Neural progenitor cell (in vitro differentiated cells): ENCODE data around the gene NT5DC1. TPM values are rescaled to one million over a fixed set of nuclear protein-coding genes. Genes with fewer than 3 reads are reported as not detected.

Experiments
- DNase-seq: peaks from one replicate; pipeline ENCODE4 v3.0.0-alpha.2; 2016; ENCODE audit warnings: low spot score
- H2AFZ ChIP-seq: fragments of 200-600 bp; sonication (generic); replicated peaks from 2 replicates; pipeline ENCODE4 v1.6.1; 2016; ENCODE audit warnings: antibody characterized with exemption
- H3F3A ChIP-seq: fragments of 200-600 bp; sonication (generic); 2 replicates; pipeline ENCODE4 v1.6.1; 2016; ENCODE audit warnings: antibody characterized with exemption, low read depth
- H3K27ac ChIP-seq: fragments of 200-600 bp; sonication (generic); 2 replicates; pipeline ENCODE4 v1.5.1; 2016; ENCODE audit warnings: mild to moderate bottlenecking
- H3K27me3 ChIP-seq: fragments of 200-600 bp; sonication (generic); 2 replicates; pipeline ENCODE4 v1.6.1; 2016; ENCODE audit warnings: mild to moderate bottlenecking, moderate library complexity
- H3K36me3 ChIP-seq: fragments of 200-600 bp; sonication (generic); 2 replicates; pipeline ENCODE4 v1.5.1; 2016
- H3K4me1 ChIP-seq: fragments of 200-600 bp; sonication (generic); 2 replicates; pipeline ENCODE4 v1.6.1; 2016; ENCODE audit warnings: mixed run types
- H3K4me2 ChIP-seq: fragments of 200-600 bp; sonication (generic); 2 replicates; pipeline ENCODE4 v1.6.1; 2016
- H3K4me3 ChIP-seq: fragments of 200-600 bp; sonication (generic); 2 replicates; pipeline ENCODE4 v1.5.1; 2016
- H3K79me2 ChIP-seq: fragments of 200-600 bp; sonication (generic); 2 replicates; pipeline ENCODE4 v1.6.1; 2016; ENCODE audit warnings: low read depth
- H3K9ac ChIP-seq: fragments of 200-600 bp; sonication (generic); 2 replicates; pipeline ENCODE4 v1.6.1; 2016
- H3K9me3 ChIP-seq: fragments of 200-600 bp; sonication (generic); 2 replicates; pipeline ENCODE4 v1.5.1; 2016; ENCODE audit warnings: low read depth
- H4K20me1 ChIP-seq: fragments of 200-600 bp; sonication (generic); 2 replicates; pipeline ENCODE4 v1.6.1; 2016; ENCODE audit warnings: low read depth
- H3K27ac Mint-ChIP-seq: 3 replicates; pipeline ENCODE4 v1.8.0; 2021; ENCODE audit warnings: mixed read lengths
- H3K27me3 Mint-ChIP-seq: 2 replicates; pipeline ENCODE4 v1.8.0; 2022; ENCODE audit warnings: low read depth, mild to moderate bottlenecking, inconsistent platforms, moderate library complexity, mixed read lengths; ENCODE audit not compliant: insufficient read depth
- H3K36me3 Mint-ChIP-seq: 3 replicates; pipeline ENCODE4 v1.8.0; 2021; ENCODE audit warnings: mixed read lengths
- H3K4me1 Mint-ChIP-seq: 3 replicates; pipeline ENCODE4 v1.8.0; 2021; ENCODE audit warnings: mixed read lengths
- H3K4me3 Mint-ChIP-seq: 3 replicates; pipeline ENCODE4 v1.8.0; 2021; ENCODE audit warnings: mild to moderate bottlenecking, moderate library complexity, mixed read lengths
- H3K9me3 Mint-ChIP-seq: 3 replicates; pipeline ENCODE4 v1.8.0; 2020; ENCODE audit warnings: mixed read lengths
- CTCF ChIP-seq: fragments of 200-600 bp; sonication (generic); IDR thresholded peaks from 2 replicates; pipeline ENCODE4 v1.5.1; 2017; ENCODE audit warnings: antibody characterized with exemption, mild to moderate bottlenecking
- EZH2 ChIP-seq: fragments of 200-600 bp; sonication (generic); IDR thresholded peaks from 2 replicates; pipeline ENCODE4 v1.6.1; 2017; ENCODE audit warnings: antibody characterized with exemption, mild to moderate bottlenecking, moderate library complexity
- EZH2phosphoT487 ChIP-seq: fragments of 200-600 bp; sonication (generic); IDR thresholded peaks from 2 replicates; pipeline ENCODE4 v1.6.1; 2017; ENCODE audit warnings: antibody characterized with exemption
- total RNA-seq: library from RNA; depleted of rRNA; stranded (reverse); fragments of >200 nt; gene quantifications from 2 replicates; pipeline ENCODE4 v1.2.3, GENCODE V29; 2015; ENCODE audit warnings: low replicate concordance

NT5DC1 gene
- total RNA-seq, 1 donor from 2014 or later = 19.3 TPM

- Histone ChIP-seq H3K27me3 (no peaks in the 10 kb centered on the region), H3F3A (no peaks in the 10 kb centered on the region), H4K20me1 (peaks cover 9% of the 10 kb centered on the region), H3K9ac (no peak overlapping the region), H3K4me3 (no peak overlapping the region), H2AFZ (no peak overlapping the region), H3K9me3 (no peaks in the 10 kb centered on the region), H3K4me1 (no peaks in the 10 kb centered on the region), H3K27ac (no peak overlapping the region), H3K36me3 (no peaks in the 10 kb centered on the region), H3K79me2 (no peaks in the 10 kb centered on the region), H3K4me2 (no peak overlapping the region)
- DNase-seq = no peak
- H3K9me3 Mint-ChIP-seq = peaks cover 8% of the 10 kb centered on the region
- TF ChIP-seq EZH2phosphoT487 (no peak), EZH2 (no peak), CTCF (no peak)
- H3K36me3 Mint-ChIP-seq = peaks cover 40% of the 10 kb centered on the region
- peaks cover 2% of the 10 kb centered on the region for H3K27me3 Mint-ChIP-seq
- H3K4me1 Mint-ChIP-seq = peaks cover 9% of the 10 kb centered on the region
- no peak overlapping the region for H3K27ac Mint-ChIP-seq
- no peak overlapping the region for H3K4me3 Mint-ChIP-seq
Measured at GRCh38 chr6:116265041-116265829, 164.6 kb downstream of the NT5DC1 start.

- Histone ChIP-seq H3K9me3 (no peaks in the 10 kb centered on the region), H3K36me3 (no peaks in the 10 kb centered on the region)
- no peak for TF ChIP-seq EZH2phosphoT487
- no peak for TF ChIP-seq EZH2
Measured at GRCh38 chr6:116266803-116267202, 166.2 kb downstream of the NT5DC1 start.

GRCh38 chr6:116267836-116268588, 167.4 kb downstream of the NT5DC1 start:
- peaks cover 13% of the 10 kb centered on the region for H3K4me1 Mint-ChIP-seq
- Histone ChIP-seq H3F3A (no peaks in the 10 kb centered on the region), H3K4me1 (peaks cover 10% of the 10 kb centered on the region), H3K9me3 (no peaks in the 10 kb centered on the region), H3K27me3 (no peaks in the 10 kb centered on the region), H3K4me2 (no peak overlapping the region), H3K9ac (no peak overlapping the region), H2AFZ (no peak overlapping the region), H3K79me2 (no peaks in the 10 kb centered on the region), H4K20me1 (peaks cover 13% of the 10 kb centered on the region), H3K27ac (no peak overlapping the region), H3K4me3 (no peak overlapping the region), H3K36me3 (no peaks in the 10 kb centered on the region)
- no peak for DNase-seq
- peaks cover 2% of the 10 kb centered on the region for H3K27me3 Mint-ChIP-seq
- peaks cover 15% of the 10 kb centered on the region for H3K36me3 Mint-ChIP-seq
- no peak overlapping the region for H3K27ac Mint-ChIP-seq
- no peak overlapping the region for H3K4me3 Mint-ChIP-seq
- TF ChIP-seq EZH2phosphoT487 = no peak
- no peak for TF ChIP-seq EZH2
- no peak for TF ChIP-seq CTCF
- peaks cover 3% of the 10 kb centered on the region for H3K9me3 Mint-ChIP-seq

More at GRCh38 chr6:116266803-116267202, 166.2 kb downstream of the NT5DC1 start:
- Histone ChIP-seq H3K4me3 (no peak overlapping the region), H3K4me1 (peaks cover 10% of the 10 kb centered on the region), H4K20me1 (peaks cover 9% of the 10 kb centered on the region), H3F3A (no peaks in the 10 kb centered on the region), H3K9ac (no peak overlapping the region), H3K4me2 (no peak overlapping the region), H2AFZ (no peak overlapping the region), H3K27me3 (no peaks in the 10 kb centered on the region), H3K79me2 (no peaks in the 10 kb centered on the region), H3K27ac (no peak overlapping the region)
- Mint-ChIP-seq H3K4me1 (peaks cover 6% of the 10 kb centered on the region), H3K27ac (no peak overlapping the region), H3K4me3 (no peak overlapping the region), H3K27me3 (peaks cover 2% of the 10 kb centered on the region), H3K9me3 (peaks cover 8% of the 10 kb centered on the region), H3K36me3 (peaks cover 27% of the 10 kb centered on the region)
- DNase-seq = no peak
